Measurements from ENCODE around the gene OCEL1.

GRCh38 chr19:17256130-17256529 is 30.1 kb downstream of the OCEL1 start:
- TF ChIP-seq CTCF (IDR thresholded peaks at IDR 0.05): no peak
- no peak for TF ChIP-seq POLR2AphosphoS5 (IDR thresholded peaks at IDR 0.05)
- no peak for TF ChIP-seq POLR2A (IDR thresholded peaks at IDR 0.05)
